GM18858 (cell line): ENCODE results near the gene DHFR.
"Not testable (repeated sequence)": the region's sequence is repeated elsewhere in the genome, so short reads cannot be mapped to it uniquely, and the experiment has no call there.

ENCODE experiments used
- ATAC-seq: cut with Tn5 transposase; IDR thresholded peaks from one replicate; pipeline ENCODE4 v1.9.1; 2021; ENCODE audit not compliant: unreplicated experiment

DHFR gene

GRCh38 chr5:80654391-80655230 lies at the start of gene DHFR, which contains the start of gene MSH3:
TSS of gene DHFR (minus strand) at chr5:80654983. CDS start at chr5:80654489, 494 bp downstream.
TSS of gene MSH3 (plus strand) at chr5:80654652. CDS start at chr5:80654728, 76 bp downstream.
- ATAC-seq, result peak; percentile 21

- ATAC-seq, result no peak
These were observed 49.4 kb upstream of the DHFR start for GRCh38 chr5:80704221-80704620.

- ATAC-seq, result no peak
These were observed 49.0 kb upstream of the DHFR start for GRCh38 chr5:80703747-80704146.

- no peak for ATAC-seq
These were observed 48.5 kb upstream of the DHFR start for GRCh38 chr5:80703291-80703690.

GRCh38 chr5:80701597-80701996 lies 46.8 kb upstream of the DHFR start:
- no peak for ATAC-seq

GRCh38 chr5:80698369-80698768 lies 43.6 kb upstream of the DHFR start:
- ATAC-seq, result no peak

- no peak for ATAC-seq
These were observed 42.3 kb upstream of the DHFR start for GRCh38 chr5:80697100-80697499.

GRCh38 chr5:80696450-80696849 lies 41.7 kb upstream of the DHFR start:
- ATAC-seq, result no peak

- ATAC-seq, result no peak
These were observed 40.9 kb upstream of the DHFR start for GRCh38 chr5:80695666-80696065.

GRCh38 chr5:80689627-80690026 lies 34.8 kb upstream of the DHFR start:
- ATAC-seq, result no peak

- ATAC-seq, result no peak
These were observed 34.1 kb upstream of the DHFR start for GRCh38 chr5:80688648-80689420.

- no peak for ATAC-seq
These were observed 32.0 kb upstream of the DHFR start for GRCh38 chr5:80686757-80687156.

- ATAC-seq, result no peak
These were observed 21.9 kb upstream of the DHFR start for GRCh38 chr5:80676706-80677105.

GRCh38 chr5:80672140-80672736 lies 17.5 kb upstream of the DHFR start:
- no peak for ATAC-seq

GRCh38 chr5:80668016-80668969 lies 13.5 kb upstream of the DHFR start:
- ATAC-seq, result no peak

- no peak for ATAC-seq
These were observed 12.6 kb upstream of the DHFR start for GRCh38 chr5:80667384-80667783.

- ATAC-seq, result no peak
These were observed 10.3 kb upstream of the DHFR start for GRCh38 chr5:80665057-80665456.

- no peak for ATAC-seq
These were observed 7.3 kb upstream of the DHFR start for GRCh38 chr5:80662108-80662507.

GRCh38 chr5:80660661-80661060 lies 5.9 kb upstream of the DHFR start:
- not testable (repeated sequence) for ATAC-seq

GRCh38 chr5:80659106-80659505 lies 4.3 kb upstream of the DHFR start:
- no peak for ATAC-seq

- no peak for ATAC-seq
These were observed 1.6 kb upstream of the DHFR start for GRCh38 chr5:80656425-80656824.
